Stimulated activated CD8-positive, alpha-beta memory T cell treated with anti-CD3 and anti-CD28 coated beads, Interleukin-7, amount 100 ng/mL, for 1 hour (primary cell): ENCODE measurements around the gene GOLGA8B.
"Not testable (repeated sequence)": the region's sequence is repeated elsewhere in the genome, so short reads cannot be mapped to it uniquely, and the experiment has no call there.

ENCODE experiments used
- DNase-seq, 2 donors: peaks; one replicate each; pipeline ENCODE4 v3.0.0-alpha.2; 2020; ENCODE audit warnings: low read depth in 2 of 2

Gene GOLGA8B

DNA sequence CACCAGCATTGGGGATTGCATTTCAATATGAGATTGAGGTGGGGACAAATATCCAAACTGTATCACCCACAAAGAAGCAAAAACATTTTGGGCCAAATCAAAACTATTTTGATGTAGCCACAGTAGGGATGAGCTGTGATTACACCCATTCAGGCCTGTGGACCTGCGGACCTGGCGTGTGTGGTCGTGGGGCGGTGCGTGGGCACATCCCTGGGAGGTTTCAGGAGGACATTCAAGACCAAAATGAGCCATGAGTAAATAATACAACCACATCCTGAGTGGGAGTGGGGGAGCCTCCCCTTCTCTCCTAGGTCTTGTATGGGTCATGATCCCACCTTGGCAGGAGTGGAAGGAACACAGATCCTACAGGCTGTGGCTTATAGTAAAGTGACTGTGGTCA is 23.7 kb downstream of the GOLGA8B start:
- DNase-seq = not testable (repeated sequence)

DNA sequence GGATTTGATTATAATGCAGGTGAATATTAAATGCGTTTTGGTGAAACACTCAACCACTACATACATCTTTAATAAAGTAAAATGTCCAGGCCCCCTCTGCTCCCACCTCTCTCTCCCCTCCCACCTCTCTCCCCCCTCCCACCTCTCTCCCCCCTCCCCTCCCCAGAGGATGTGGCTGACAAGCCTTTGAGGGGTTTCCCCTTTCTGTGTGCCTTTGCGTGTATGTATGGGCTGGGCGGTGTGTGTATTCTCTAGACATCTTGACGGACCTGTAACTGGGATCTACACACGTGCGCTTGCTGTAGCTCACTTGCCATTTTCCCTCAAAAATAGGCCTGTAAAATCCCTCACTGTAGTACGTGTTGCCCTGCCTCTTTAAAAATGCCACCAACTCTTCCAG is 28.3 kb downstream of the GOLGA8B start:
- not testable (repeated sequence) for DNase-seq

DNA sequence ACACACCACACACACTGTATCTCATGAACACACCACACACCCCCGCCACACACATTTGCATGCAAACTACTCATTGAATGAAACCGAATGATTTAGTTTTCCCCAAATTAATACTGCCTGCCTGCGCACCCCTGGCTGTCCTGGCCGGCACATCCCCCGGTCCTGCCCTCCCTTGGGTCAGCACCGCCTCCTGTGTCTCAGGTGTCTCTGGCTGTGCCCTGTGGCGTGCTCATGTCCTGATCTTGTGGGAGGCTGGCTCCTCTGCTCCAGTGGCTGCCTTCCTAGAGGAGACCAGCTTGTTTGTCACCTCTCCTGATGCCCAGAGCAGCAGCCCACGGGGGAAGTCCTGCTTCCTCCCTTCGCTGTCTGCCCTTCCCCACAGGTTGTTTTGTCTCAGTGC is 28.7 kb downstream of the GOLGA8B start:
- not testable (repeated sequence) for DNase-seq

DNA sequence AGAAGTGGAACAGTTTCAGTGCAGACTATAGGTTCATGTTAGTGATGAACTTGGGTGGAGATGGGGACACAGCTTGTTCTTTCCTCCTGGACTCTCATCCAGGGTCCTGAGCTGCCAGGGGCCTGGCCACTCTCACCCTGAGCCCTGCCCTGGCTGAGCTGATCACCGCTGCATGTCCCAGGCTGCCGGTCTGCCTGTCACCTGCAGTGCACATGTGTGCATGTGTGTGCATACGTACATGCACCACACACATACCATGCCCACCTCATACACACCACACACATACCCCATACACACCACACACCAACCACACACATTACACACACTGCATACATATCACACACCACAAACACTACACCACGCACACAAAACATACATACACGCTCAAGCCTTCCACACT is 29.3 kb downstream of the GOLGA8B start:
- DNase-seq = not testable (repeated sequence)

DNA sequence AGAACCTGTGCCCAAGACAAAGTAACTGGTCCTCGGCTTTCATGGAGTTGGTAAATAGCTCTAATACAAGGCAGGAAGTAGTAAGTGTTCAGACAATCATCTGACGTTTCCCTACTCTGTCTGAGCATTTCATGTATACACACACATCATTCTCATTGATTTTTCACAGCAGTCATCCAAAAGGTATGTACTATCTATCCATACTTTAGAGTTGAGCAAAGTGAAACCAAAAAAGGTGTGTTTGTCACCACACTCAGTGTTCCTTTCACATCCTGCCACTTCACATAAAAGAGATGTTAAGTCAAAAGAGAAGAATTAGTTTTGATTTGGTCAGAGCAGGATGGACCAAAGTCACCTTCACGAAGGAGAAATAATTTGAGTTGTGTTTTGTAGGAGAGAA is 33.3 kb downstream of the GOLGA8B start:
- not testable (repeated sequence) for DNase-seq

DNA sequence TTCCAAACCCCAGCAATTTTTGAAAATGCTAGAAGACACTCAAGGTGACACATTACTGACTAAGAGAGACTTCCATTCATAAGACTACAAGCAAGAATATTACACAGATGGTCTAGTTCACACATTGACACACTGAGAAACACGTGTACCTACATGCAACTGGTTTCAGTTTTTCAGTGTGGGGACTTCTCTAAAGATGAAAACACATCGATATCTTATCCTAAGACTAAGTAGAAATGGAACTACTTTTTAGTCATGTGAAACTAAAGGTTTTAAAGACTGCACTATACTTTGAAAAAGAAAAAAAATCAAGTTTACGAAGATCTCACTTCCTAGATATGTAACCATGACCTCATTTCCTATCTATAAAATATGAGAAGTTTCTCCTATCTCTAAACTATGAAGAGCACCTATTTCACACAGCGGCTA is 34.1 kb downstream of the GOLGA8B start:
- not testable (repeated sequence) for DNase-seq

DNA sequence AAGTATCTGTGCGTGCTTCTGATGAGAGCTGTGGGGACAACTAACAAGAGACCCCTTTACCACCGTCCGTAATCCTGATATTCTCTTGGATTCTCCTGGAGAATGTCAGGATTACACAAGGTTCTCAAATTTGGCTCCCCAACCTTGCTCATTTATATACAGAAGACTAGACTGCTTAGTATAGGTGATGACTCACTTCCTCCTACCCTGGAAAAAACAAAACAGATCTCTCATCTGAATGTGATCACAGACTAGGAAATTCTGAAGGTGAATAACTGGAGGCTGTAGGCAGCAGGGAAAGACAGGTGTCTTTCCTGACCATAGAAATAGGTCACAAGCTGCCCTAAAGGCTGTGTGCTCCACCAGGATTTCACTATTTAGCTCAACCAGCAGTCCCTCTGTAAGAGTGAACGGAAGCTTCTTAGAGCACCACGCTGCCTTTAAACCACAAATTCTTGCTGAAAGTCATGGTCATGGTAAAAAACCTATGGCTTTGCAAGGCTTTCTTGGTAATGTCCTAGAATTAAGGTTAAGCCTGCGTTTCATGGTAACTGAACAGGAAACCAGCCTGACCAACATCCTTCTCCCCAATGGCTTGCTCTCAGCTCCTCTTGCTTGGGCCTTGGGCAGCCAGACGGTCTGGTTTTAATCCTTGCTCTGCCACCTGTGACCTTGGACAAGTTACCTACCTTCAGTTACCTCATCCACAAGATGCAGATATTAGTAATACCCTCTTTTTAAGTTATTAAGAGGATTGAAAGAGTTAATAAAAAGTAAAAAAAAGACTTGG is 39.4 kb downstream of the GOLGA8B start:
- DNase-seq = not testable (repeated sequence)

DNA sequence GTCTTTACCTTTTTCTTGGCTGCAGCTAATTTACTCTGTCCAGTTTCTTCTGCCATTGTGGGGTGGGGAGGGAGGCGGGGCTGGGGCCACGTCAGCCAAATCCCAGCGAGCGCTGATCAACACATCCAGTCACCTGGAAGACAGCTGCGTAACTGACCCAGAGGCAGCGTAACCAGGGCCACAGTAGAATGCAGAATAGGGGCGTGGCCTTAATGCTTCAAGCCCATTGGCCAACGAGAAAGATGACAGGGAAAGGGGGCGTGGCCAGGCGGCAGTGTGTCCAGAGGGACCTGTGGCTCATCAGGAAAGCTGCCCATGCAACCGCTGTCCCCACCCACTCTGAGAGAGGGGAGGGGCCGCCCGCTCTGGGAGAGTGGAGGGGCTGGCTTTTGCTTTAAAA is 47.6 kb downstream of the GOLGA8B start:
- DNase-seq = not testable (repeated sequence)
